ENCODE measurements around the gene PAX9.

GRCh38 chr14:36724162-36724561, 62.5 kb downstream of the PAX9 start:
- TF ChIP-seq POLR2A (IDR thresholded peaks at IDR 0.05) (no peak), POLR2AphosphoS5 (IDR thresholded peaks at IDR 0.05) (no peak)

Measured in breast epithelium (tissue), 3 donors.